Thyroid gland (tissue), 4 donors: Measurements from ENCODE around the gene PMIS2. TPM values are rescaled to one million over a fixed set of nuclear protein-coding genes. Genes with fewer than 3 reads are reported as not detected.
A peak's percentile ranks its signal among the peaks of the same experiment; 100 is the strongest.

Experiments
- DNase-seq, 2 donors: peaks; one replicate each; pipeline ENCODE4 v3.0.0-alpha.2; 2019
- H3K27ac ChIP-seq, 3 donors: fragments of 200-600 bp; sonication (generic); 1 replicate in 2 of 3; 2 replicates in 1 of 3; pipeline ENCODE4 v1.5.1; 2016 to 2019; ENCODE audit warnings: mild to moderate bottlenecking in 1 of 3, moderate library complexity in 1 of 3
- H3K27me3 ChIP-seq: fragments of 200-600 bp; sonication (generic); one replicate; pipeline ENCODE4 v1.5.1; 2019
- H3K36me3 ChIP-seq, 2 donors: fragments of 200-600 bp; sonication (generic); one replicate each; pipeline ENCODE4 v1.5.1; 2016 to 2019
- H3K4me1 ChIP-seq, 2 donors: fragments of 200-600 bp; sonication (generic); one replicate each; pipeline ENCODE4 v1.5.1; 2017 to 2019
- H3K4me3 ChIP-seq, 3 donors: fragments of 200-600 bp; sonication (generic); replicated peaks in 1 of 3; 1 replicate in 2 of 3; 2 replicates in 1 of 3; pipeline ENCODE4 v1.5.1; 2016; ENCODE audit warnings: mild to moderate bottlenecking in 1 of 3
- H3K9me3 ChIP-seq: fragments of 200-600 bp; sonication (generic); one replicate; pipeline ENCODE4 v1.5.1; 2017
- CTCF ChIP-seq, 6 experiments: fragments of 200-600 bp in 3 of 6; fragments of 450-650 bp in 3 of 6; sonication (generic) in 3 of 6; IDR thresholded peaks; one replicate each; pipeline ENCODE4 v1.5.1; 2016 to 2019; ENCODE audit warnings: antibody characterized with exemption in 6 of 6, mild to moderate bottlenecking in 2 of 6, inconsistent platforms in 1 of 6, moderate library complexity in 1 of 6
- POLR2A ChIP-seq, 2 donors: fragments of 450-650 bp; IDR thresholded peaks; one replicate each; pipeline ENCODE4 v1.6.1; 2017; ENCODE audit warnings: antibody characterized with exemption in 2 of 2, mild to moderate bottlenecking in 2 of 2, moderate library complexity in 1 of 2
- WGBS, 2 donors: methylation state at CpG; one replicate each; pipeline ENCODE4 v1.1.5; 2017; 5-methylcytosine and 5-hydroxymethylcytosine counted together
- intact Hi-C: fragments of 100-400 bp; cut with DNase I; formaldehyde crosslinking; loops from one replicate; pipeline ENCODE4 v1.15.1; 2023
- total RNA-seq, 4 donors: library from RNA; depleted of rRNA; stranded (reverse); fragments of >200 nt; gene quantifications; one replicate each; pipeline ENCODE4 v1.2.3, GENCODE V29; 2016

The PMIS2 gene
- total RNA-seq, 4 donors from 2014 or later, result not detected

DNA sequence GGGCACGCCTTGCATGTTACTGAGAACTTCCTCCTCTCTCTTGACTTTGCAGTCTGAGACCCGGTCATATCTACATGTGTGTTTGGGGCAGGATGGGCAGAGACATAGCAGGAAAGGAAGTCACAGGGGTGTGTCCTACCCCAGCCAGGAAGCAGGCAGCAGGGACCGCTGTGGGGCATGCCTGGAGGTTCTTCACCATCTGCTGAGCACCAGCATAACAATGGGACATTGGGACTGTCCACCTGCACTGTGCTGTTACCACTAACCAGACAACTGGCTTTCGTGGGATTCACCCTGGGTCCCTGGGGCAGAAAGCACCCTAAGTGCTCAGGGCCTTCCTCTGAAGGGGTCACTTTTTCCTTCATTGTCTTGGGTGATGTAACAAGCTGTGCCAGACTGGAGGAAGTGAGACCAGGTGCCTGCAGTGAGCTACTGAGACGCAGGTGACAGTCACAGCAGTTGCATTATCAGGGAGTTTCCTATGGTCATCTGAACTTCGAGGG, 23.9 kb downstream of the PMIS2 start:
- Histone ChIP-seq H3K36me3 (no peaks in the 10 kb centered on the region), H3K4me1 (peaks cover 9 to 10% of the 10 kb centered on the region in 2 donors), H3K27ac (no peak overlapping the region), H3K4me3 (no peak overlapping the region), H3K9me3 (no peaks in the 10 kb centered on the region), H3K27me3 (no peaks in the 10 kb centered on the region)
- WGBS, 2 donors, result 80 to 89% methylated on average over 5 to 6 of the region's 6 CpGs
- TF ChIP-seq POLR2A (IDR thresholded peaks at IDR 0.05), result no peak
- TF ChIP-seq CTCF (IDR thresholded peaks at IDR 0.05), result no peak
- intact Hi-C loops, result loop anchor here (10.0 kb wide), 2 partner anchors 255 to 335 kb away; partner anchors contain the start of gene FFAR3
- no peak for DNase-seq

DNA sequence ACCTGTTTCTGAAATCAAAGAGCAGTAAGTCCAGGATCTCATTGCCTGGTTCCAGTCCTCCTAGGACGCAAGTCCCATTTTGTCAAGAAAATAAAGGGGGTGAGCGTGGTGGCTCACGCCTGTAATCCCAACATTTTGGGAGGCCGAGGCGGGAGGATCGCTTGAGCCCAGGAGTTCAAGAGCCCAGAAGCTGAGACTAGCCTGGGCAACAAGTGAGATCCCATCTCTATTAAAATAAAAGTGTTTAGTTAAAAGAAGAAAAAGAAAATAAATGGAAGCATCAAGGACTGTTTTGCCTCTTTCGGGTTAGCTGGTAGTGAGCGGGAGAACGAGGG, 26.2 kb downstream of the PMIS2 start:
- TF ChIP-seq CTCF (IDR thresholded peaks at IDR 0.05) (no peak), POLR2A (IDR thresholded peaks at IDR 0.05) (no peak)
- peak overlapping the region in 1 of 3 donors; percentile 3 for H3K27ac ChIP-seq
- H3K4me3 ChIP-seq, result peak overlapping the region in 1 of 3 donors; percentile 55
- peaks cover 9 to 10% of the 10 kb centered on the region in 2 donors for H3K4me1 ChIP-seq
- no peaks in the 10 kb centered on the region for H3K36me3 ChIP-seq
- no peak for DNase-seq
- no peaks in the 10 kb centered on the region for H3K9me3 ChIP-seq
- WGBS, 2 donors, result 32 to 34% methylated on average over 9 of the region's 9 CpGs
- intact Hi-C loops, result loop anchor here (10.0 kb wide), 1 partner anchor 257 kb away; the partner anchor contains the start of gene FFAR3
- no peaks in the 10 kb centered on the region for H3K27me3 ChIP-seq

GRCh38 chr19:35612559-35613321, 26.8 kb downstream of the PMIS2 start, which contains the start of gene HAUS5:
TSS of gene HAUS5 (plus strand) at chr19:35612735. CDS start at chr19:35612795, 60 bp downstream.
- Histone ChIP-seq H3K9me3 (no peaks in the 10 kb centered on the region), H3K27ac (peak within 1 kb of the TSS in 2 of 3 donors; percentile 3 to 51), H3K36me3 (no peaks in the 10 kb centered on the region), H3K27me3 (no peaks in the 10 kb centered on the region), H3K4me3 (peak within 1 kb of the TSS; percentile 5 to 55 (median 44)), H3K4me1 (peaks cover 9 to 10% of the 10 kb centered on the region in 2 donors)
- intact Hi-C loops, result loop anchor here (10.0 kb wide), 1 partner anchor 258 kb away; the partner anchor contains the start of gene FFAR3
- 0% methylated on average over 15 to 24 of the region's 47 CpGs for WGBS, 2 donors
- TF ChIP-seq POLR2A (IDR thresholded peaks at IDR 0.05) (peak in 1 of 2 donors; percentile 45), CTCF (IDR thresholded peaks at IDR 0.05) (peak in 1 of 6 experiments; percentile 56)
- DNase-seq, result peak; percentile 92

DNA sequence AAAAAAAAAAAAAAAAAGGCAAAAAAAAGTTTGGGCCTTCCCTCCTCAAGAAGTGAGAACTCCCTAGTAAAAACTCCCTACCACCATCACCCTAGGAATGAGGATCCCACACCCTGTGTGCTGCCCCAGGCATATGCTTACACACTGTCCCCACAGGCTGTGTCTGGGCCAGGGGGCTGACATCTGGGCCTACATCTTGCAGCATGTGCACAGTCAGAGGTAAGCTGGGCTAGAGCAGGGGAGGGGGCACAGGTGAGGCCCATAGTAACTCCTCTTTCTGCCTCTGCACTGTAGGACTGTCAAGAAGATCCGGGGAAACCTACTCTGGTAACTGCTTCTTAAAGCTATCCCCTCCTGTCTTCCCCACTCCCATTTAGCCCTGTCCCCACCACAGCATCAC, 27.6 kb downstream of the PMIS2 start:
- DNase-seq, result no peak
- H3K27me3 ChIP-seq, result no peaks in the 10 kb centered on the region
- 73 to 92% methylated on average over 1 of the region's 1 CpG for WGBS, 2 donors
- H3K4me3 ChIP-seq, result no peak overlapping the region
- intact Hi-C loops, result loop anchor here (10.0 kb wide), 1 partner anchor 259 kb away; the partner anchor contains the start of gene FFAR3
- H3K9me3 ChIP-seq, result no peaks in the 10 kb centered on the region
- TF ChIP-seq POLR2A (IDR thresholded peaks at IDR 0.05) (no peak), CTCF (IDR thresholded peaks at IDR 0.05) (no peak)
- H3K4me1 ChIP-seq, result peaks cover 9 to 10% of the 10 kb centered on the region in 2 donors
- no peak overlapping the region for H3K27ac ChIP-seq
- no peaks in the 10 kb centered on the region for H3K36me3 ChIP-seq

DNA sequence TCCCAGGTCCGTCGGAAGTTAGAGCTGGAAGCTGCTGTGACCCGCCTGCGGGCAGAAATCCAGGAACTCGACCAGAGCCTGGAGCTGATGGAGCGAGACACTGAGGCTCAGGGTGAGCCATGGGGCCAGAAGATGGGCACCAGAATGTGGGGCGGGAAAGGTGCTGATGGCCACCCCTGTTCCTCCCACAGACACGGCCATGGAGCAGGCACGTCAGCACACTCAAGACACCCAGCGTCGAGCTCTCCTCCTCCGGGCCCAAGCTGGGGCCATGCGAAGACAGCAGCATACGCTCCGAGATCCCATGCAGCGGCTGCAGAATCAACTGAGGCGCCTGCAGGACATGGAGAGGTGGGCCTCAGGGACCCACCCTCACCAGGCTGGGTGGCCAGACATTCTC, 29.1 kb downstream of the PMIS2 start:
- 84 to 98% methylated on average over 13 to 17 of the region's 17 CpGs for WGBS, 2 donors
- no peak overlapping the region for H3K27ac ChIP-seq
- no peaks in the 10 kb centered on the region for H3K36me3 ChIP-seq
- H3K4me3 ChIP-seq, result no peak overlapping the region
- TF ChIP-seq POLR2A (IDR thresholded peaks at IDR 0.05) (no peak), CTCF (IDR thresholded peaks at IDR 0.05) (no peak)
- H3K27me3 ChIP-seq, result no peaks in the 10 kb centered on the region
- peaks cover 9 to 10% of the 10 kb centered on the region in 2 donors for H3K4me1 ChIP-seq
- no peaks in the 10 kb centered on the region for H3K9me3 ChIP-seq
- intact Hi-C loops, result loop anchor here (10.0 kb wide), 1 partner anchor 260 kb away; the partner anchor contains the start of gene FFAR3
- DNase-seq, result no peak
